Endothelial cell of umbilical vein (primary cell): ENCODE results near the gene CCT5. TPM values are rescaled to one million over a fixed set of nuclear protein-coding genes. Genes with fewer than 3 reads are reported as not detected.

Source experiments
- BruUV-seq: library from RNA; stranded (reverse); fragments of 400-500 nt; replicated peaks from 2 replicates; lab custom pipeline; 2021; lab: Mats Ljungman, UMichigan
- CTCF ChIA-PET: fragments of 300-600, 350-600 bp; sonication (Branson Sonifier 250); formaldehyde crosslinking; loops from one replicate; lab custom pipeline; 2021; ENCODE audit warnings: antibody characterized with exemption, inconsistent platforms; lab: Charles Lee
- POLR2A ChIA-PET: fragments of 300-600, 350-600 bp; sonication (Branson Sonifier 250); formaldehyde crosslinking; loops from one replicate; lab custom pipeline; 2021; ENCODE audit warnings: antibody characterized with exemption, inconsistent platforms; lab: Charles Lee
- DNase-seq: peaks from one replicate; pipeline ENCODE4 v3.0.0-alpha.2; 2011; ENCODE audit warnings: low read depth, low spot score
- FAIRE-seq: peaks from 2 replicates; lab custom pipeline; 2011; peaks lifted over from hg19 to GRCh38; lab: Jason Lieb, UNC
- H2AFZ ChIP-seq: 2 replicates; pipeline ENCODE4 v1.6.0; 2012; ENCODE audit warnings: low read depth, low read length, control low read depth, inconsistent platforms
- H3K27ac ChIP-seq: 2 replicates; pipeline ENCODE4 v1.5.1; 2011; ENCODE audit warnings: low read depth, mild to moderate bottlenecking, control low read depth, low read length, moderate library complexity; ENCODE audit not compliant: insufficient read depth
- H3K27me3 ChIP-seq, 2 experiments: 2 replicates each; pipeline versions ENCODE4 v1.6.0 to v1.6.1; 2011; ENCODE audit warnings: low read length in 2 of 2, mixed read lengths in 1 of 2; ENCODE audit not compliant: control insufficient read depth in 2 of 2, insufficient read depth in 2 of 2
- H3K36me3 ChIP-seq, 2 experiments: 2 replicates in 1 of 2; 3 replicates in 1 of 2; pipeline ENCODE4 v1.5.1; 2011; ENCODE audit warnings: low read length in 2 of 2, mild to moderate bottlenecking in 1 of 2, moderate library complexity in 1 of 2; ENCODE audit not compliant: control insufficient read depth in 2 of 2, insufficient read depth in 2 of 2; ENCODE audit errors: extremely low read depth in 1 of 2
- H3K4me1 ChIP-seq: 3 replicates; pipeline ENCODE4 v1.5.1; 2011; ENCODE audit warnings: mild to moderate bottlenecking, low read length; ENCODE audit not compliant: control insufficient read depth, insufficient read depth; ENCODE audit errors: extremely low read depth
- H3K4me2 ChIP-seq: 2 replicates; pipeline ENCODE4 v1.6.1; 2011; ENCODE audit warnings: low read length, control low read depth, mixed read lengths; ENCODE audit not compliant: insufficient read depth
- H3K4me3 ChIP-seq, 3 experiments: fragments of 200-600 bp in 1 of 3; sonication (generic), shearing (Covaris generic) in 1 of 3; replicated peaks in 1 of 3; 2 replicates each; pipeline ENCODE4 v1.5.1; 2011 to 2016; ENCODE audit warnings: control low read depth in 3 of 3, low read length in 3 of 3, mild to moderate bottlenecking in 2 of 3, inconsistent platforms in 1 of 3, low read depth in 1 of 3, moderate library complexity in 1 of 3; ENCODE audit not compliant: insufficient read depth in 1 of 3
- H3K79me2 ChIP-seq: 2 replicates; pipeline ENCODE4 v1.6.0; 2012; ENCODE audit warnings: low read length, inconsistent platforms; ENCODE audit not compliant: control insufficient read depth, insufficient read depth
- H3K9ac ChIP-seq: replicated peaks from 2 replicates; pipeline ENCODE3; 2011; ENCODE audit warnings: low read length, control low read depth; ENCODE audit not compliant: insufficient read depth; ENCODE audit errors: extremely low read depth
- H3K9me1 ChIP-seq: replicated peaks from 3 replicates; pipeline ENCODE4 v1.6.0; 2011; ENCODE audit warnings: mild to moderate bottlenecking, low read length; ENCODE audit not compliant: control insufficient read depth, insufficient read depth; ENCODE audit errors: extremely low read depth
- H3K9me3 ChIP-seq: replicated peaks from 2 replicates; pipeline ENCODE4 v1.5.1; 2012; ENCODE audit warnings: low read length, inconsistent platforms; ENCODE audit not compliant: control insufficient read depth, insufficient read depth
- H4K20me1 ChIP-seq: replicated peaks from 2 replicates; pipeline ENCODE3; 2011; ENCODE audit warnings: mild to moderate bottlenecking, low read length; ENCODE audit not compliant: control insufficient read depth, insufficient read depth; ENCODE audit errors: extremely low read depth
- CTCF ChIP-seq, 2 donors: IDR thresholded peaks; 1 replicate in 1 of 2; 2 replicates in 1 of 2; pipeline ENCODE4 v1.5.1; 2011; ENCODE audit warnings: low read length in 2 of 2, mild to moderate bottlenecking in 2 of 2, moderate library complexity in 2 of 2, control low read depth in 1 of 2, inconsistent platforms in 1 of 2, low read depth in 1 of 2; ENCODE audit not compliant: insufficient read depth in 1 of 2; ENCODE audit errors: extremely low read depth in 1 of 2
- GATA2 ChIP-seq: IDR thresholded peaks from 2 replicates; pipeline ENCODE4 v1.7.0; 2011; ENCODE audit warnings: low read depth, mild to moderate bottlenecking, moderate library complexity, mixed read lengths, low read length; ENCODE audit not compliant: insufficient read length, insufficient read depth
- POLR2A ChIP-seq: IDR thresholded peaks from 2 replicates; pipeline ENCODE4 v1.6.1; 2012; ENCODE audit warnings: low read depth, mild to moderate bottlenecking, control low read depth, low read length
- dilution Hi-C: fragments of 300-500 bp; cut with MboI; formaldehyde crosslinking; loops from one replicate; pipeline ENCODE4 v1.15.0; 2019; ENCODE audit warnings: low sequenced_read_pairs; ENCODE audit not compliant: extremely low pct_ligation_motif_present
- intact Hi-C: fragments of 100-400 bp; cut with micrococcal nuclease; formaldehyde crosslinking; loops from one replicate; pipeline ENCODE4 v1.10.0; 2022
- polyA plus RNA-seq, 4 experiments: library from polyadenylated mRNA; depleted of rRNA in 3 of 4; stranded (reverse) in 3 of 4; unstranded in 1 of 4; fragments of >200 nt; gene quantifications; 2 replicates each; pipeline versions ENCODE4 v1.2.1 to v1.2.3, GENCODE V29; 2011 to 2012; ENCODE audit warnings: missing spikeins in 1 of 4
- total RNA-seq: library from RNA; stranded (reverse); gene quantifications from 2 replicates; pipeline ENCODE4 v1.2.3, GENCODE V29; 2021

Gene CCT5
- total and polyA plus RNA-seq, 2 donors (not counting 3 experiments of a cell fraction or from before 2014, with no cell fraction given) = 323 to 386 TPM

DNA sequence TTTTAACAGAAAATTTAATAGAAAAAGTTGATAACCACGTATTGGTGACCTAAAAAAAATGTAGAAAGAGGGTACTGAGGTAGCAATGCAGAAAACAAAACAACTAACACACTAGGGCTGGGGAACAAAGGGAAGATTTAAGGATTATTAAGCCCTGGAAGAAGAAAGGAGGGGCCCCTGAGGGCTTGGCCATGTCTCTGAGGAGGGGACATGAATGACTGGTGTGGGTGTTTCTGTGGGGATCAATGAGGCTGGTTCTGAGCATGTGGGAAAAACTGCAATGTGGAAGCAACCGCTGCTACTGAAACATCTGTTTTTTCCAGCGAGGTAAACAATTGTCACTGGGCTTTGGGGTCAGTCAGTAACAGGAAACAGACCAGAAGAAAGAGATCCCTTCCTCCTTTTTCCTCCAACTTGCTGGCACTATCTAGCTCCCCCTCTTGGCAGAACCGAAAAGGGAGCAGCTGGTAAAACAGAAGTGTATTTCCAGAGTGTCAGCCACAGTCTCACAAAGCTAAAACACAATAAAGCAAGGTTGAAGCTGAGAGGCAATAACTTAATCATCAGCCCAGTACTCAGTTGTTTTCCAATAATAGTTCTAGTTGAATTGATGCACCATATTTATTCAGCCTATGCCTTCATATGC is 48.7 kb upstream of the CCT5 start:
- no peaks in the 10 kb centered on the region for H3K9me1 ChIP-seq
- H4K20me1 ChIP-seq = no peaks in the 10 kb centered on the region
- TF ChIP-seq GATA2 = no peak
- no peak for TF ChIP-seq POLR2A
- peak; percentile 11 to 20 for TF ChIP-seq CTCF (IDR thresholded peaks at IDR 0.05; ENCODE audit: extremely low read depth in 1 of 2, insufficient read depth in 1 of 2, low read depth in 1 of 2, low read length in 2 of 2)
- no peak overlapping the region for H3K9ac ChIP-seq
- H3K9me3 ChIP-seq = no peaks in the 10 kb centered on the region
- no peaks in the 10 kb centered on the region for H3K4me1 ChIP-seq
- FAIRE-seq (no peak), DNase-seq (no peak)
- POLR2A ChIA-PET = no interaction called here
- no peak overlapping the region for H2AFZ ChIP-seq
- H3K4me3 ChIP-seq = no peak overlapping the region
- H3K27ac ChIP-seq = no peak overlapping the region
- H3K79me2 ChIP-seq = no peaks in the 10 kb centered on the region
- H3K4me2 ChIP-seq = no peak overlapping the region
- intact Hi-C loops (no loop called here), dilution Hi-C loops (no loop called here)
- no peaks in the 10 kb centered on the region for H3K36me3 ChIP-seq
- CTCF ChIA-PET = interaction anchor here (0.8 kb wide), 1 partner anchor 48 kb away, joined by 3 read pairs; no protein-coding TSS in a partner anchor
- BruUV-seq = no TSS peak
- no peaks in the 10 kb centered on the region for H3K27me3 ChIP-seq
